ENCODE data around the gene ERC2. TPM values are rescaled to one million over a fixed set of nuclear protein-coding genes. Genes with fewer than 3 reads are reported as not detected.

The ERC2 gene
- total RNA-seq, 6 donors from 2014 or later: 0.67 to 14.7 (median 1.3) TPM

DNA sequence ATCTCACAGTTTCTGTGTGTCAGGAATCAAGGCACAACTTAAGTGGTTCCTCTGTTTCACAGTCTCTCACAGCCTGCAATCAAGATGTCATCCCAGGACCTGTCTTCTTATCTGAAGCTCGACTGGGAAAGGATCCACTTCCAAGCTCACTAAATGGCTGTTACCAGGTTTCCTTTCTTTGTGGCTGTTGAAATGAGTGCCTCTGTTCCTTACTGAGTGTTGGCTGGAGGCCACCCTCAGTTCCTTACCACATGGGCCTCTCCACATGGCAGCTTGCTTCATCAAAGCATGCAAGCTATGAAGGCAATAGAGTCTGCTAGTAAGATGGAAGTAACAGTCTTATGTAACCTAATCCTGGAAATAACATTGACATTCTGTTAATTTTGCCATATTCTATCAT, 174.0 kb downstream of the ERC2 start:
- H3K4me3 ChIP-seq: no peak overlapping the region
- no peaks in the 10 kb centered on the region for H3K36me3 ChIP-seq
- H3K27ac ChIP-seq: no peak overlapping the region
- TF ChIP-seq POLR2AphosphoS5 (IDR thresholded peaks at IDR 0.05) (no peak), POLR2A (IDR thresholded peaks at IDR 0.05) (no peak), EP300 (IDR thresholded peaks at IDR 0.05) (no peak), CTCF (IDR thresholded peaks at IDR 0.05) (no peak)
- WGBS, 2 donors: 38 to 46% methylated on average over 1 of the region's 1 CpG
- ATAC-seq (ENCODE audit: low FRiP score in 2 of 2) (no peak), DNase-seq (no peak)
- no peaks in the 10 kb centered on the region for H3K27me3 ChIP-seq
- no peaks in the 10 kb centered on the region for H3K9me3 ChIP-seq
- H3K4me1 ChIP-seq: no peaks in the 10 kb centered on the region

GRCh38 chr3:56291953-56292352, 176.3 kb downstream of the ERC2 start:
- Histone ChIP-seq H3K9me3 (no peaks in the 10 kb centered on the region), H3K27me3 (no peaks in the 10 kb centered on the region), H3K27ac (no peak overlapping the region), H3K4me3 (no peak overlapping the region), H3K36me3 (no peaks in the 10 kb centered on the region), H3K4me1 (no peaks in the 10 kb centered on the region)
- no peak for ATAC-seq (ENCODE audit: low FRiP score in 2 of 2)
- 81 to 82% methylated on average over 3 of the region's 3 CpGs for WGBS, 2 donors
- TF ChIP-seq POLR2AphosphoS5 (IDR thresholded peaks at IDR 0.05): no peak
- TF ChIP-seq EP300 (IDR thresholded peaks at IDR 0.05): no peak
- no peak for TF ChIP-seq POLR2A (IDR thresholded peaks at IDR 0.05)
- TF ChIP-seq CTCF (IDR thresholded peaks at IDR 0.05): no peak
- DNase-seq: no peak

DNA sequence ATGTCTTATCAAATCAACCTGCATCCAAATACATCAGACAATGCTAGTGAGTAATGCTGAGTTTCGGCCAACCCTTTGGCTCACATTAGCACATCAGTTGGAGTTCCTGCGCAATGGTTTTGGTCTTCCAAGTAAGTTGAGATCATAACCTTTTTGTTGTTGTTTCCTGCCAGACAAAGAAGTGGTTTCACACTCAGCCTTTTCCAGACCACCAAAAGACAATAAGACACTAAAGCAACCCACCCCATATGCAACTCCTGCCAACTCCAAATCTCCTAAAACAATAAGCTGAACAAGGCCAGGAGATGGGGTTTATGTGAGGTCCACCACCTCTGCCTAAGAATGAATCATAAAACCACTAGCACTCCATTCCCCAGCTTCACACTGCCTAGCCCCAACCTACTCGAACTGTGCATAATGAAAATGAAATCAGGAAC, 177.0 kb downstream of the ERC2 start:
- TF ChIP-seq CTCF (IDR thresholded peaks at IDR 0.05) (no peak), POLR2A (IDR thresholded peaks at IDR 0.05) (no peak), EP300 (IDR thresholded peaks at IDR 0.05) (no peak), POLR2AphosphoS5 (IDR thresholded peaks at IDR 0.05) (no peak)
- ATAC-seq (ENCODE audit: low FRiP score in 2 of 2) (peak in 1 of 2 donors; percentile 72), DNase-seq (no peak)
- Histone ChIP-seq H3K4me1 (no peaks in the 10 kb centered on the region), H3K36me3 (no peaks in the 10 kb centered on the region), H3K9me3 (no peaks in the 10 kb centered on the region), H3K27me3 (no peaks in the 10 kb centered on the region), H3K4me3 (no peak overlapping the region), H3K27ac (no peak overlapping the region)
- 84 to 90% methylated on average over 3 of the region's 3 CpGs for WGBS, 2 donors

GRCh38 chr3:56290374-56290773, 177.9 kb downstream of the ERC2 start:
- ATAC-seq (ENCODE audit: low FRiP score in 2 of 2) (no peak), DNase-seq (no peak)
- Histone ChIP-seq H3K4me3 (no peak overlapping the region), H3K27ac (no peak overlapping the region), H3K4me1 (no peaks in the 10 kb centered on the region), H3K36me3 (no peaks in the 10 kb centered on the region), H3K27me3 (no peaks in the 10 kb centered on the region), H3K9me3 (no peaks in the 10 kb centered on the region)
- TF ChIP-seq POLR2A (IDR thresholded peaks at IDR 0.05) (no peak), POLR2AphosphoS5 (IDR thresholded peaks at IDR 0.05) (no peak), CTCF (IDR thresholded peaks at IDR 0.05) (no peak), EP300 (IDR thresholded peaks at IDR 0.05) (no peak)
- WGBS, 2 donors: 75 to 79% methylated on average over 2 of the region's 2 CpGs

- WGBS, 2 donors: 69 to 86% methylated on average over 4 of the region's 4 CpGs
- Histone ChIP-seq H3K27ac (no peak overlapping the region), H3K4me3 (no peak overlapping the region), H3K27me3 (no peaks in the 10 kb centered on the region), H3K36me3 (no peaks in the 10 kb centered on the region), H3K9me3 (no peaks in the 10 kb centered on the region), H3K4me1 (no peaks in the 10 kb centered on the region)
- DNase-seq (no peak), ATAC-seq (ENCODE audit: low FRiP score in 2 of 2) (no peak)
- TF ChIP-seq EP300 (IDR thresholded peaks at IDR 0.05): no peak
- TF ChIP-seq POLR2AphosphoS5 (IDR thresholded peaks at IDR 0.05): no peak
- TF ChIP-seq CTCF (IDR thresholded peaks at IDR 0.05): no peak
- no peak for TF ChIP-seq POLR2A (IDR thresholded peaks at IDR 0.05)
Measured at GRCh38 chr3:56288258-56288657, 180.0 kb downstream of the ERC2 start.

All from upper lobe of left lung (tissue), 6 donors.